Activated CD4-positive, alpha-beta T cell treated with anti-CD3 and anti-CD28 coated beads for 48 hours (primary cell): ENCODE data around the gene RPP38.
A peak's percentile ranks its signal among the peaks of the same experiment; 100 is the strongest.

Experiments
- DNase-seq: peaks from one replicate; pipeline ENCODE4 v3.0.0-alpha.2; 2020

The RPP38 gene, protein sequence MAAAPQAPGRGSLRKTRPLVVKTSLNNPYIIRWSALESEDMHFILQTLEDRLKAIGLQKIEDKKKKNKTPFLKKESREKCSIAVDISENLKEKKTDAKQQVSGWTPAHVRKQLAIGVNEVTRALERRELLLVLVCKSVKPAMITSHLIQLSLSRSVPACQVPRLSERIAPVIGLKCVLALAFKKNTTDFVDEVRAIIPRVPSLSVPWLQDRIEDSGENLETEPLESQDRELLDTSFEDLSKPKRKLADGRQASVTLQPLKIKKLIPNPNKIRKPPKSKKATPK

DNA sequence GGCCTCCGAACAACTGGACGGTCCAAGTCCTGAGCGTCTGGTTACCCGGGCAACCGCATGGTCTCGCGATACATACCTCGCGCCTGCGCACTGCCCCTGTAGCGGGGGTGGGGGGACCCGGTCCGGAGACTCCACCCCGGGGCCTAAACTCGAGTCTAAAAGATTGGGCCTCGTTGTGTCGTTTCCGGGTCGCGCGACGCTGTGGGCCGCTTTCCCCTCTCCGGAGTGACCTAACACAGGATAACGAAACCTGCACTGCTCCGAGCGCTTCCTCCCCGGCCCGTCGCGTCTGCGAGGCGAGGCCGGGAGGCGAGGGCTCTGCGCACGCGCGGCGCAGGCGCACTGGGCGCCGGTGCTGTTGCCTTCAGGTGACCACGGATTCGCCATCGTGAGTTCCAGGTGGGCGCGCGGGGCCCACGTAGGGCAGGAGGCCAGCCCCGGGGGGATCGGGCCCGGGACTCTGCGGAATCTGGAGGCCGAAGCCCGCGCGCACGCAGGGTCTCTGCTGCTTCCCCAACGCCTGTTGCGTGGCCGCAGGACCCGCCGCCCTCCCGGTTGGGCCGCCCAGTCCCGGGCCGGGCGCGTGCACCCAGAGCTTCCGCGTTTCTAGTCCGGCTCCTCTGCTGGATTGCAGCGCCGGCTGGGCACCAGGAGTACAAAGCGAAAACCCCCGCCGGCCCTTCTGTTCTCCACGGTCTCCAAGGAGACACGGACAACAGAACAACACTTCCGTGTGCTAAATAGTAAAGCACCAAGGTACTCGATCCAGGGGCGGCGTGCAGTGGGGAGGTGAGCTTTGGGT, at the start of gene RPP38:
RPP38 (plus strand) TSS at position 345 of the 802 bp plus-strand sequence. CDS start 5,960 bp downstream, outside the sequence.
- DNase-seq, result peak; percentile 98

DNA sequence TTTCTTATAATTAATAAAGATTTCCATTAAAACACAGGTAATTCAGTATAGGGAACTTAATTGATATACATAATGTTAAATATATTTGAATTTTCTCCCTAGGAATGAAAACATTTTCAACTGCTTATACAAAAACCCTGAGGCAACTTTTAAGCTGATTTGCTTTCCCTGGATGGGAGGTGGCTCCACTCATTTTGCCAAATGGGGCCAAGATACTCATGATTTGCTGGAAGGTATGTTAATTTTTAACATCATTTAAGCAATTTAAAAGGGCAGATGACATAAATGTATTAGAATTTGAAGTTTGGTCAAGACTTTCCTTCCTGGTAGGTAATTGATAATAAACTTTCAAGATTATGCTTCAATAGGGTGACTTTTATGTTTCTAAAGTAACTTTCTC, 47.6 kb upstream of the RPP38 start:
- DNase-seq, result no peak

DNA sequence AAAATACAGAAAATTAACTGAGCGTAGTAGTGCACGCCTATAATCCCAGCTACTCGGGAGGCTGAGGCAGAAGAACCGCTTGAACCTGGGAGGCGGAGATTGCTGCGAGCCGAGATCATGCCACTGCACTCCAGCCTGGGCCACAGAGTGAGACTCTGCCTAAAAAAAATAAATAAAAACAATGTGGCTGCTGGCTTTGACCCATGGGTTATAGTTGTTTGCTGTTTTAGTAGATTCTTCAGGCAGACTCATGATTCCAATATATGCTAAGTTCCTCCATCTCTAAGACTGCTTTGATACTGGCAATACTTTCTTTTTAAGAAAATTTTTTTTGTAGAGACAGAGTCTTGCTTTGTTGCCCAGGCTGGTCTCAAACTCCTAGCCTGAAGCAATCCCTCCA, 45.0 kb upstream of the RPP38 start:
- DNase-seq, result no peak

DNA sequence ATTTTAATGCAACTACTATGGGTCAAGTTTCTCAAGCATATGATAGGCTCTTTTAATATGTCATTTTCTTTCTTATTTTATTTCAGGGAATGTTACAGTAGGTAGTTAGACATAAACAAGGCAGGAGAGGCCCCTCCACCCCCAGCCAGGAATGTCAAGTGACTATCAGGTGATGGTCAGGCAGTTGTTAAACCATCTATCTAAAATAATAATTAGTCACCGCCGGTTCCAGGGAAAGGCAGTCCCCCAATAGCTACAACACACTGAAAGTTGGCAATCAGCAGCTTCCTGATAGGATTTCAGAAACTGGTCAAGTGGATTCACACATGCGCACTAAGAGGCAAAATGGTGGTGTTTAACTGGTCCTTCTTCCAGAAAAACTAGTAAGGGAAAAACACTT, 44.1 kb upstream of the RPP38 start:
- DNase-seq, result no peak

DNA sequence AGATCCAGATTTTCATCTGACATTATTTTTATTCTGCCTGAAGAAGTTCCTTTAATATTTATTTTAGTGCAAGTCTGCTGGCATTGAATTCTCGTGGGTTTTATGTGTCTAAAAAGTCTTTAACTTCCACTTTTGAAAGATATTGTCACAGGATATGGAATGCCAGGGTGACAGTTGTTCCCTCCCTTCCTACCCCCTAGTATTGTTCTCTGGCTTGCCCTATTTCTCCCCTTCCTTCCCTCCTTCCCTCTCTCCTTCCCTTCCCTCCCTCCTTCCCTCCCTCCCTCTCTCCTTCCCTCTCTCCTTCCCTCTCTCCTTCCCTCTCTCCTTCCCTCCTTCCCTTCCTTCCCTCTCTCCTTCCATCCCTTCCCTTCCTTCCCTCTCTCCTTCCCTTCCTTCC, 38.5 kb upstream of the RPP38 start:
- DNase-seq, result no peak

DNA sequence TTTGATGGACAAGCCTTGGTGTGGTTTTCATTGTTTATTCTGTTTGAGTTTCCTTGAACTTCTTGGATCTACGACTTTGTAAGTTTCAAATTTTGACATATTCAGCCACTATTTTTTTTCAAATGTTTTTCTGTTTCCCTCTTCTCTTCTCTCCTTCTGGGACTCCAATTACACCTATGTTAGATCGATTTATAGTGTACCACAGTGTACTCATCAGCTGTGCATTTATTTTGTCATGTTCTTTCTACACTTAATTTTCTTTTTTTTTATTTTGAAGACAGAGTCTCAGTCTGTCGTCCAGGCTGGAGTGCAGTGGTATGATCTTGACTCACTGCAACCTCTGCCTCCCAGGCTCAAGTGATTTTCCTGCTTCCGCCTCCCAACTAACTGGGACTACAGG, 37.2 kb upstream of the RPP38 start:
- no peak for DNase-seq

DNA sequence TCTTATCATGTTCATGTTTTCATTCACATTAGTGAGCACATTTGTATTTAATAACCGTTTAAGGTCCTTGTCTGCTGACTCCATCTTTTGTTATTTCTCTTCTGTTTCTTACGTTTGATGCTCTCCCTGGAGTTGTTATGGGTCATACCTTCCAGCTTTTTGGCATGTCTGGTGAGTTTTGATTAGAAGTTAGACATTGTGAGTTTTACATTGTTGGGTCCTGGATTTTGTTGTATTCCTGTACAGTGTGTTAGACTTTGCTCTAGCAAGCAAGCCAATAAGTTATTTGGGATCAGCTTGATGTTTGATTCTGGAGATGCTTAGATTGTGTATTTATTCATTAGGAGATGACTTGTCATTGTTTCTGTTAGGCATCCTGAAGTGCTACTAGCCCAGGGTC, 36.5 kb upstream of the RPP38 start:
- DNase-seq, result no peak

DNA sequence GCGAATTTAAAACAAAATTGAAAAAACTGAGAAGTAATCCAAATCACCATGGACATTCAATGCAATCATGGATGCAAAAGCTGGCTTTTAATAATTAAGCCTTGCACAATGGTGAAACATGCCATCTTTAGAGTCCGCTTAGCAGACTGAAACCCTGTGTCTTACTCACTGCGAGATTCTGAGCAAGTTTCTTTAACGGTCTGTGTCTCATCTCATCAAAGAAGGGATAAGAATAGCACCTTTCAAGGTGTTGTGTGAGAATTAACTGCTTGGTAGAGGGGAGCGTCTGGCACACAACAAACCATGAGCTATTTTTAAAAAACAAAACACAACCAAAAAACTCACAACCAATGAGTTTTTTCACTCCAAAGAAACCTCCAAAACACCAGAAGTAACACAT, 30.0 kb upstream of the RPP38 start:
- DNase-seq, result no peak

DNA sequence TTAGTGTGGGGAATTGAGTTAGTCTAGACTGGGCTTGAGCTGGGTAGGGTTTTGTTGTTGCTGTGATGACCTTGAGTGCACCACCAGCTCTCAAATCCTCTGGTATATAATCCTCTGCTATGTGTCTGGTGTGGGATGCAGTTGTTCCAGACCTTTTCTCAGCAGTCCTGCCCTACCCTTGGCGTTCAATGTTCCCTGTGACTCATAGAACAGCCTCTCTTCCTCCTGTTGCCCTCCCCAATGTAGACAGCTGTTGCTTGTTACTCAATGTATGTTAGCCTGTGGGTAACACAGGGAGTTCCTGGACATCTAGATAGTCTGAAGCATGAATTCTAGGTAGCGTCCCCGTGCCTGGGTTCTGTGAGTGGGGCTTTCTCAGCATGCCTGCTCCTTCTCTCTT, 28.4 kb upstream of the RPP38 start:
- DNase-seq, result no peak

DNA sequence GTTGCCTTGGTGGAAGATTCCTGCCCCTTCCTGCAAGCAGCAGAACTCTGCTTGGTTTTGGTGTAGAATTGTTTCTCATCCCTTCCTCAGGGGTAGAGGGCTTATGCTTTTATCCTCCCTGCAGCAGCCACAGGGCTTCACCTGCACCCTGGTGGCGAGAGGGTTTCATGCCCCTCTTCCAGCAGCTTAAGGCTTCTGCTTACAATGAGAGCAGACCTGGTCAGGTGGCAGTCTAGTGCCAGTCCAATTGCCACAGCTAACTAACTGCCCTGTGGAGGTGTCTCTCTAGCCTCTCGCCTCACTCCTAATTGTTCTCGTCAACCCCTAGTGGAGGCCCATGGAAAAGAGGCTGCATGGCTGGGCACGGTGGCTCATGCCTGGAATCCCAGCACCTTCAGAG, 27.9 kb upstream of the RPP38 start:
- no peak for DNase-seq

DNA sequence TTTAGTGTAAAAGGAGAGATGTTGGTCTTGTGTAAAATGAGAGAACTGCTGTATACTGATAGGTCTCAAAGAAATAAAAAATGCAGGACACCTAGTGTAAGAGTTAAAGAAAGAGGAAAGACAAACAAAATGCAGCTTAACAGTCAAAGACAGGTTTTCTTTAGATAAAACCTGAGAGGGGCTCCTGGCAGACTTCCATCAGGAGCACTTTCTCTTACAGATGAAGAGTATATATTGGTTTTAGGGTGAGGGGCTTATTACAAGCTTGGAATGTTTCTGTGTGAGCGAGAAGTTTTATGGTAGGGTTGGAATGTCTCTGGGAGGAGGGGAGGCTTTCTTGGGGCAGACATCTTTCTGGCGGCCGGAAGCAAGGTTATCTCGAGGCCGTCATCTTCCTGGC, 24.8 kb upstream of the RPP38 start:
- DNase-seq, result no peak

DNA sequence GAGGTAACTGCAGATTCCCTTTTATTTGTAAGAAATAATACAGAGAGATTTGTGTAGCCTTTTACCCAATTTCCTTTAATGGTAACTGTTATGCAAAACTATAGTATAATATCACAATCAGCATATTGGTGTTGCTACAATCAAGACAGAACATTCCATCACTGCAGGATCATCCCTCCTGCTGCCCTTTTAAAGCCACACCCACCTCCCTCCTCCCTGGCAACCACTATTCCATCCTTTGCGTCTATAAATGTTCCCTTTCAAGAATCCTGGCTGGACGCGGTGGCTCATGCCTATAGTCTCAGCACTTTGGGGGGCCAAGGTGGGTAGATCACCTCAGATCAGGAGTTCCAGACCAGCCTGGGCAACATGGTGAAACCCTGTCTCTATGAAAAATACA, 21.7 kb upstream of the RPP38 start:
- no peak for DNase-seq

DNA sequence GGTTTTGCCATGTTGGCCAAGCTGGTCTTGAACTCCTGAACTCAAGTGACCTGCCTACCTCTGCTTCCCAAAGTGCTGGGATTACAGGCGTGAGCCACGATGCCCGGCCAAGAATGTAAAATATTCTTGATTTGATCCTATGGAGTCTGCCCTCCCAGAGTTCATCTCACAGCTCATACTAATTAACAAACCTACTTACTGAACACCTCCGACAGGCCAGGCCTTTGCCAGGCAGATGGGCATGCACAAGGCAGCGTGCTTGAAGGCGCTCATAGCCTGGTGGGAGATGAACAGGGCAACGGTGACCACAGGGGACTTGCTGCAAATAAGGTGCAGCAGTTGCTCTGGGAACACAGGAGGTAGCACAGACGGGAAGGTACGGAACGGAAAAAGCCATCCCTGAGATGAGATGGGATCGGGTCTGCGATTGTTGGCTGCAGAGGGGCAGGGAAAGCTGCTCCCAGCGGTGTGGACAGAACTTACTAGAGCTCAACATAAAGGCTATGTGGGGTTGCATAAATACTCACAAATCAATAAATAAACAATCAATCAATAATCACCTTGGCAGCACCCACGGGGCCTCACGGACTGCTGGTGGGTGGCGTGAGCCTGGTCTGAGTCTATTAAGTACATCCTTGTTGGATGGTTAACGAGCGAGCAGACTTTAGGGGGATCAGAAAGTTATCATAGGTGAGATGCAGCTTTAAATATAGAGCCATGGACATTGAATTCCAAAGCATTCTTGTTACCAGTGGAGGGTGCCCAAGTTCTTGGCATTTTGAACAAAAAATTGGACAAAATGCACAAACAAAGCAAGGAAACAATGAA, 13.3 kb upstream of the RPP38 start:
- DNase-seq, result no peak

DNA sequence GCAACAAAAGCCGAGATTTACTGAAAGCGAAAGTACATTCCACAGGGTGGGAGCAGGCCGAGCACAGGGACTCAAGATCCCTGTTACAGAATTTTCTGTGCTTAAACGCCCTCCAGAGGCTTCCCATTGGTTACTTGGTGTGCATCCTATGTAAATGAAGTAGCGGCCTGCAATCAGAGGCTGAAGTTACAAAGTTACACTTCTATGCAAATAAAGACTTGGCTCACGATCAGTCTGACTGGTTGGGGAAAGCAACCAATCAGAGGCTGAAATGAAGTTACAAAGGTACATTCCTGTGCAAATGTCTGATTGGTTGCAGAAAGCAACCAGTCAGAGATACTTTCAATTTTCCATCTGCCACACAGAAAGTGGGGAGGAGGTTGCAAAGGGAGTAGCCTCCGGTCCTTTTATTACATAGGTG, 12.6 kb upstream of the RPP38 start:
- DNase-seq, result no peak

DNA sequence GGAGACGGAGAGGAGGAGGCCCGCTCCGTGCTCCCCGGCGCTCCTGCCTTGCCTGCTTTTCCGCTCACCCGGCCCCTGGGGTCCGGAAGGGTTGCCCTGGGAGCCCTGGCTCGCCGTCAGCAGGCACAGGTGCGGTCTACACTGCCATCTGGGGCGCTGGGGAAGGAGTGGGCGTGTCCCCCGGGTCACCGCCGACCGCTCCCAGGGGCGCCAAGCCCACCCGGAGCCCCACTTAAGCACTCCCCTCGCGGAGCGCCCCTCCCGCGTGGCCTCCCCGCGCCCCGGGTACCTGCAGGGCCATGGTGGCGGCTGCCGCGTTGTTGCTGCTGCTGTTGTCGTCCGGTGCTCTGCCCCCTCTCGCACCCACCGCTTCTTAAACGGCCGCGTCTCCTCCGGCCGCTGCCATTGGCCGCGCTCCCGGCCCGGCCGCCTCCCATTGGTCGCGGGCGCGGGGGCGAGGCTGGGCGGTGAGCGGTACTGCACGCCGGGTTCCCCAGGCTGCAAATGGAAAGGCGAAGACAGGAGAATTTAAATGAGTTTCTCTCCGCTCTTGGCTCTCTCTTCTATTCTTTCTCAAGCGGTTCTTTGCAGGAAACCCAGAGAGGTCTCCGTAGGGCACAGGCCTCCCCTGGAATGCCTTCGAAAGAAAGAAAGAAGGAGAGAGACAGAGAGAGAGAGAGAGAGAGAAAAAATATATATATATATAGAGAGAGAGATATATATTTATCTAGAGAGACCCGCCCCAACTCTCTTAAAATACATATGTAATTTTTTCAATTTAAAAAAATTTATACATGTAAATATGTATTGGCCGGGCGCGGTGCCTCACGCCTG, 8.5 kb upstream of the RPP38 start, which contains the start of gene ACBD7:
ACBD7 (minus strand) TSS at position 349 of the 834 bp plus-strand sequence; CDS start at position 301, 48 bp downstream.
- DNase-seq, result peak; percentile 89

DNA sequence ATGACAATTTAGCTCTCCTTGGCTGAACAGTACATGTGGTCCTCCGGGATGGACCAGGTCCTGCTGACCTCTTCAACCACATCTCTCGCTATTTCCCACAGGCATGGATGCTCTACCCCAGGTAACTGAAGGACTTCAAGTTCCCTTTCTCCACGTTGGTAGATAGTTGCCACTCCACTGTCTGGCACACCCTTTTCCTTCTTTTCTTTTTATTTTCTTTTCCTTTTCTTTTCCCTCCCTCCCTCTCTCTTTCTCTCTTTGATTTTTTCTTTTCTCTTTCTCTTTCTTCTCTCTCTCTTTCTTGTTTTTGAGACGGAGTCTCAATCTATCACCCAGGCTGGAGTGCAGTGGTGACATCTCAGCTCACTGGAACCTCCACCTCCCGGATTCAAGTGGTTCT, 5.7 kb upstream of the RPP38 start:
- no peak for DNase-seq

DNA sequence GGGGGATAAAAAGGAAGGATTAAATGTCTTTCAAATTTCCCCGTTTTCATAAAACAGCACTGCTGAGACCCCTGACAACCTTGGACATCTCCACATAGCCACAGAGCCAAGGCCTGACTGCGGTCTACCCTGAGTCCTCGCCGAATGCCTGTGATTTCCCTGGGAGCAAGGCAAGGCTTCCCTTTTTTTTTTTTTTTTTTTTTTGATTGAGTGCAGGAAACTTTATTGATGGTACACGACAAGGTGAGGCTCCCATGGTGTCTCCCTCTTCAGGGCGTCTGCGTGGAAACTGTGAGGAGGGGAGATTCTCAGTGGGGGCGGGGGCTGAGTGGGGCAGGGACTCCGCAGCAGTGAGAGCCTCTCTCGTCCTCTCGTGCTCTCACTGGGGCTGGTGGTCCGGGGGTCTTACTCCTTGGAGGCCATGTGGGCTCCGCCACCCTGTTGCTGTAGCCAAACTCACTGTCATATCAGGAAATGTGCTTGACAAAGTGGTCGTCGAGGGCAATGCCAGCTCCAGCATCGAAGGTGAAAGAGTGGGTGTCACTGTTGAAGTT, 4.2 kb upstream of the RPP38 start:
- no peak for DNase-seq

DNA sequence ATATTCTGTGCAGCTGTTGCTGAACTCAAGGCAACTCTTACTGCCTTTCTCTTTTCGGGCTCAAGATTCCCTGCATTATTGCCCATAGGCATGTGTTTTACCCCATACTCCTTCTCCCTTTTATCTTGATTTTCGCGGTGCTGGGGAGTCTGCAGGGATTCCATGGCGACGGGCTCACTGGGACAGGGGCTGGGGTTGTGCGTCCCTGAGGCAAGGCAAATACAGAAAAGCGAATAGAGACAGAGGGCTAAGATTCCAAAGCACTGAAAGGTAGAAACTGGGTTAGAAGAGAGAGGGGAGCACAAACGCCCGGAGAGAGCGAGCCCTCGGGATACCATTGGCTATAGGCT, 519 bp upstream of the RPP38 start:
- no peak for DNase-seq

DNA sequence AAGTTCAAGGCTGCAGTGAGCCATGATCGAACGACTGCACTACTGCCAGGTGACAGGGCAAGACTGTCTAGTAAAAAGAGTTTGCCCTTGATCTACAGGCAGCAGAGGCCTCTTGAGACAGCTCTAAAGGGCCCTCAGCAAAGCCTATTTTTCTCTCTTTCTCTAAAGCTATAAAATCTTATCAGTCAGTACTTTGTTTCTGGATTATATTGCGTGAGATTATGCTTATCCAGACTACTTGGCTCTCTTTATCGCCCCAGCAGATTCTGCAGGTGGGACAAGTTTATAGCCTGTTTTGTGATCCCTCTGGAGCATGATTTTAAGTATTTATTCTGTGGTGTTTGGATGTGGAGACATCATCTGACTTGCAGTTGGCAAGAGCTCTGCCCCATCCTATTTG, 2.7 kb downstream of the RPP38 start:
- DNase-seq, result no peak

DNA sequence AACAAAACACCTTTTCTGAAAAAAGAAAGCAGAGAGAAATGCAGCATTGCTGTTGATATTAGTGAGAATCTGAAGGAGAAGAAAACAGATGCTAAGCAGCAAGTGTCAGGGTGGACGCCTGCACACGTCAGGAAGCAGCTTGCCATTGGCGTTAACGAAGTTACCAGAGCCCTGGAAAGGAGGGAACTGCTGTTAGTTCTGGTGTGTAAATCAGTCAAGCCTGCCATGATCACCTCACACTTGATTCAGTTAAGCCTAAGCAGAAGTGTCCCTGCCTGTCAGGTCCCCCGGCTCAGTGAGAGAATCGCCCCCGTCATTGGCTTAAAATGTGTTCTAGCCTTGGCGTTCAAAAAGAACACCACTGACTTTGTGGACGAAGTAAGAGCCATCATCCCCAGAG, 6.4 kb downstream of the RPP38 start:
- DNase-seq, result no peak

DNA sequence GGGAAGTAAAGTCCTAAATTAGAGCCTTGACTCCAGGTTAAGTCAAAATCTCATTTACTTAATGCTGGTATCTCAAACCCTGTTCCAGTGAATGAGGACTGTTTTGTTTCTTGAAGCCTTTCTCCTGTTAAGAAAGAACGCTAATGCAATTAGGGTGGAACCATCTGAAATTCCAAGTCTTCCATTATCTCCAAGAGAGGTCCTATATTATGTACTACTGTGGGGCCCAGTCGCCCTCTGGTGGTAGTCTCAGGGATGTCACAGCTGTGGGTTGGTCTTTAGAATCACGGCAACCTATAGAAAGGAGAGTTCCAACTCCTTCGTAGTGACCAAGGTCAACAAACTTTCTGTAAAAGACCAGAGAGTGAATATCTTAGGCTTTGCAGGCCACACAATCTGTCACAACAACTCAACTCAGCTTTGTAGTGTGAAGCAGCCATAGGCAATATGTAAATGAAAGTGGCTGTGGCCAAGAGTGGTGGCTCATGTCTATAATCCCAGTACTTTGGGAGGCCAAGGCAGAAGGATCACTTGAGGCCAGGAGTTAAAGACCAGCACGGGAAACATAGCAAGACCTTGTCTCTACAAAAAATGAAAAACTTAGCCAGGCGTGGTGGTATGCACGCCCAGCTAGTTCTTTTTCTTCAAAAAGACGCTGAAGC, 9.3 kb downstream of the RPP38 start:
- peak; percentile 81 for DNase-seq

DNA sequence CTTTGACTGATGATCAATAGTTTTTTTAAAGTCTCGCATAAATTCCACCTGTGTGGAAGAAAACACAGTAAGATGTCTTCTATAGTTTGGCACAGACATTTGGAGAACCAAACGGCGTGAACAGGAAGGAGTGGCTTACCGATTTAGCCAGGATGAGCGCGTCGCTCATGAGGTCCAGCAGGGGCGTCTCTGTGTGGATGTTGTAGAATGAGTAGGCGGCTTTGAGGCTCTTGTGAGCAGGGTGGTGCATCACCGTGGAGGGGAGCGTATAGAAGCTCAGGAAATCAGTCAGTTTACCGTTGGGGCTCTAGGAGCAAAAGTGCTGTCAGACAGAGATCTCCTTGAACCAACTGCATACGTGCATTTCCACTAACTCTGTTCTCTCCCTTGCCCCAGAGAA, 15.5 kb downstream of the RPP38 start:
- DNase-seq, result peak; percentile 43
